Glomerular endothelial cell (primary cell): ENCODE results near the gene EME2. TPM values are rescaled to one million over a fixed set of nuclear protein-coding genes. Genes with fewer than 3 reads are reported as not detected.

ENCODE experiments used
- DNase-seq: peaks from one replicate; pipeline ENCODE4 v3.0.0-alpha.2; 2011; ENCODE audit warnings: low read depth, low spot score; ENCODE audit errors: extremely low read depth
- total RNA-seq: library from RNA; depleted of rRNA; stranded (reverse); fragments of >200 nt; gene quantifications from 2 replicates; pipeline ENCODE4 v1.2.3, GENCODE V29; 2015

EME2 gene
- total RNA-seq, 1 donor from 2014 or later: 8.8 TPM

DNA sequence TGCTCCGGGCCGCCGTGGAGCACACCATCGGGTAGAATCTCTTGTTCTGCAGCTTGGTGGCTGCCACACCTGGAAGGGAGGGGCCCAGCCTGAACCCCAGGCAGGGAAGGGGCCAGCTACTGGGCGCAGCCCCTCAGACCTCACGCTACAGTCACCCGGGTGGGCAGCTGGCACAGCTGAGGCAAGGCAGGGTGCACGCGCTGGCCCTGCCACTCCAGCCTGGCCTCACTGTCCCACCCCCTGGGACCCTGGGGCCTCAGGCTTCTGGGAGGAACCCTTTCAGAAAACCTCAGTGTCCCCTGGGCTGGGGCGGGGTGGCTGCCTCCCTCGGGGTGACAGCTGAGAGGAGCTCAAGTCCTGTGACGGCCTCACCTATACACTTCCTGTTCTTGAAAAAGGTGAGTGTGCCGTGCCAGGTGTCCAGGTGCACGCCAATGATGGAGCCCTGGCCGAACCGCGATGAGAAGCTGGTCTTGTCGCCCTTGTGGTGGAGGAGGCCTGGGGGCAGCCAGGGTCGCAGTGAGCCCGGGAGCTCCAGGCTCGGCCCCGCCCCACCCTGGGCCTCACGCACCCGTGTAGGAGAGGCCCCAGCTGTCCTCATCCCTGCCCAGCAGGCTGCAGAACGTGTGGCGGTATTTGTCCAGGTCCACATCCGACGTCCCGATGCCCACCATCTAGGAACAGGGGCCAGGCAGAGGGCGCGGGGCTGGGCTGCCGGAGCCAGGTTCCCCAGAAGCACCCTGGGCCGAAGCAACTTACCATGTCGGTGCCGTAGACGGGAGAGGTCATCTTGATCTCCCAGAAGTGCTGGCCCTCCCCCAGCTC, 5.0 kb downstream of the EME2 start:
- no peak for DNase-seq

DNA sequence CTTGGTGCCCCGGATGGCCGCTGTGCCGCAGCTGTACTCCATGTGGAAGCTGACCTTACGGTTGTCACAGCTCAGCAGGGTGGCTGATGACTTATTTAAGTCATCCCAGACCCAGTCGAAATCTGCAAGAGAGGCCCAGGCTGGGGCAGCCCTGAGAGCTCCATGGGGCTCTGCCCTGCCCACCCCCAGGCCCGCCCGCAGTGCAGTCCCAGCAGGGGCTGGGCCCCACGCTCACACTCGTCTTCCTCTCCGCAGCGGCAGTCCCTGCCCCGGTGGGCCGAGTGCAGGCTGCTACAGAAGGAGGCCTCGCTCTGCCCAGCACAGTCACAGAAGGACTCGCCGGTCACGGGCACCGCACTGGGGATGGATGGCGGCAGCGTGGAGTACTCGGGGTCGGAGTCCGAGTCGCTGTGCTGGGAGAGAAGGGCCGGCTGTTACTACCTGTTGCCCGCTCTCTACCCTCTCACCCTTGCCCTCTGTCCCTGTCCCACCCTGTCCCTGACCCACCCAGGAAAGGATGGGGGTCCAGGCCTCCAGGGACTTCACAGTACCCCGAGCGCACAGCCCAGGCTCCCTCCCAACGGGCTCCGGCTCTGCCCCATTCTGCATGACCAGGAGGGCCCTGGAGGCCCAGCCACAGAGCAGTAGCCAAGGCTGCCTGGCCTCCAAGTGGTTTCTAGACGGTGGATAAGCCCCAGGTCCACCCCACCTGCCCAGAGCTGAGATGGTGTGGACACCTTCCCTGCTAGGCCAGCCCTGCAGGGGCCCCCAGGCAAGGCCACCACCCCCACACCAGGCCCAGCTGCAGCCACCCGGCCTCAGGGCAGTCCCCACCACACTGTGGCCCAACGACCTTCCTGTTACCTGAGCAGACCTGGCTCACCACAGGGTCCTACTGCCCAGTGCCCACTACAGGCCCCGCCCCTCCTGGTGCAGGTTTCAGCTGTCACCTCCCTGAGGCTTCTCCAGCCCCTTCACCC, 5.9 kb downstream of the EME2 start:
- DNase-seq: no peak

- DNase-seq: no peak
Measured at GRCh38 chr16:1779234-1779701, 6.7 kb downstream of the EME2 start.

GRCh38 chr16:1779741-1780676, 7.4 kb downstream of the EME2 start:
- no peak for DNase-seq

GRCh38 chr16:1780677-1781072, 8.1 kb downstream of the EME2 start:
- no peak for DNase-seq

- no peak for DNase-seq
Measured at GRCh38 chr16:1781254-1781653, 8.6 kb downstream of the EME2 start.

DNA sequence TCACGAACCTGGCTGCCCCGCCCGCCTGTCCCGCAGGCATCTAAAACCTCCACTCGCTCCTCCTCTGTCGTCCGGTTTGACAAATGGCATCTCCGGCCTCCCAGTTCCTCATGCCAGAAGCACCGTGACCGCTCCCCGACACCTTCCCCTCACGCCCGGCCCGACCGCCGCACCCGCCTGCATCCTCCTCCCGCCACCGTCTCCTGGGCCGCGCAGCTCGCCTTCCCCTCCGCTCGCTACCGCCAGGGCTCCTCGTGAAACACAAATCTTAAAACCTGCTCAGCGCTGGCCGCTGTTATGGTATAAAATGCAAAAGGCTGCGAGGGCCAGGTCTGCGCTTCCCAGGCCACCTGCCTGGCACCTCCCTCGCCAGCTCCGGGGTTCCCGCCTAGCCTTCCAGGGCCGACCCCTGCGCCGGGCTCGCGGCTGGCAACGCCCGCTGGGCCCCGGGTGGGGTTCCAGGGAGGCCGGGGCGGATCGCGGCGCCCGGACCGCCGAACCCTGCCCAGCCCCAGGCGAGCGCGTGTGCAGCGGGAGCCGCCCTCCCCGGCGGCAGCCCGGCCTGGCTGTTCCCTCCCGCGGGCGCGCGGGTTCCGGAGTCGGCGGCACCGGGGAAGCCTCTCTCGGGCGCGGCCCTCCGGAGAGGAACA, 9.3 kb downstream of the EME2 start:
- no peak for DNase-seq

DNA sequence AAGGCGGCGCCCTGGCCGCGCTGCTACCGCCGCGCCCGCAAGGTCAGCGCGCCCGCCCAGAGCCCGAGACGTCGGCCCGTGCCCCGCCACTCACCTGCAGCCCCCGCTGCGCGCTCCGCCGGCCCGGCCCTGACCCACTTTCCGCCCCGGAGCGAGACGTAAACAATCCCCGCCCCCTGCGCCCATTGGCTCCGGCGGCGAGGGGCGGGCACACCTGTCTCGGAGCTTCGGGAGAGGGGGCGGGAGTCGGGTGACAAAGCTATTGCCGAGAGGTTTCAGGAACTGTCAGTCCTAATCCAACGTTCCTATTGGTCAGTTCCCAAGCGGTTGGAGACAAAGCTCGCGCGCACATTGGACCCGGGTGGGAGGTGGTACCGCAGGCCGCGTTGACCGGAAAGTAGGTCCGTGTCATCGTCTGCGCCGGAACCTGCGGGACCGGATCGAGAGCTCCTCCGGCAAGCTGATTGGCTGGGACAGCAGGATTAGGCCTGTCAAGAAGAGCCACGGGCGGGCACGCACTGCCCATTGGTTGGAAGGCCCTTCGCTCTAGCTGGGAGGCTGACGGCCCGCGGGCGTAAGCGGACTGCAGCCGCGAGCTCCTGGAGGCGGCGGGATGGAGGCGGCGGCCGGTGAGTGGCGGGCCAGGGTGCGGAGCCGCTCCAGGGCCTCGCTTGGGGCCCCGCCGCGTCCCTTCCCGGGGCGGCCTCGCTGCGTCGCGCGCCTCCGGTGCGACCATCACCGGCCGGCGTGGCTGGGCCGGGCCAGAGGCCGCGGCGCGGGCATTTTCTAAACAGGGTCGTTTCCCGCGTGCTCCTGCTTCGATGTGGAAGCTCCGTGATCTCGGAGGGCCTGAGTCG, 10.0 kb downstream of the EME2 start, which contains the start of the genes NUBP2 and SPSB3:
NUBP2 (plus strand) TSS at position 553 of the 857 bp plus-strand sequence; CDS start at position 614, 61 bp downstream.
SPSB3 (minus strand) TSS at position 164 of the 857 bp plus-strand sequence. CDS start 1,088 bp downstream, outside the sequence.
- DNase-seq: peak; percentile 99

- DNase-seq: no peak
Measured at GRCh38 chr16:1784977-1785845, 12.6 kb downstream of the EME2 start.

GRCh38 chr16:1785846-1786170, 13.2 kb downstream of the EME2 start:
- DNase-seq: no peak

- DNase-seq: no peak
Measured at GRCh38 chr16:1786242-1787055, 13.8 kb downstream of the EME2 start.

GRCh38 chr16:1787056-1787321, 14.4 kb downstream of the EME2 start:
- no peak for DNase-seq

GRCh38 chr16:1787322-1788094, 14.9 kb downstream of the EME2 start:
- no peak for DNase-seq

DNA sequence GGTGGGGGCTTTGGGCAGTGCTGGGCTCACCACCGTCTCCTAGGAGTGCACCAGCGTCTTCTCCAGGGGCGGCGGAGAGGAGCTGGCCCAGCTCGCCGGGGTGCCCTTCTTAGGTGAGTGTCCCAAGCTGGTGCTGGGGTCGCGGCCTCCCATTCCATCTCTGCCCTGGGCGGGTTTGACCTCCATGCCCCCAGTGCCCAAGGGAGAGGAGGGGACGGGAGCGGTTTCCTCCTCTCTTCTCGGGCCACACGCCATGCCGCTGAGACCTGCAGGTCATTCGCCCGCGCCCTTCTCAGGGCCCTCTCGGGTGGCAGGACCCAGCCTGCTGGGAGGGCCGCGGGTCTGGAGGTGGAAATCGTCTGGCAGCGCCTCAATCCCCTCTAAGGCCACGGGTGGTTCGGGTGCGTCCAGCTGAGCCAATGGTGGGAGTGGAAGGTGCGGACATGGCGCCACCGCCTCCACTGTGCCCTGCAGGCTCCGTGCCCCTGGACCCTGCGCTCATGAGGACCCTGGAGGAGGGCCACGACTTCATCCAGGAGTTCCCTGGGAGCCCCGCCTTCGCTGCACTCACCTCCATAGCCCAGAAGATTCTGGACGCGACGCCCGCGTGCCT, 15.6 kb downstream of the EME2 start:
- no peak for DNase-seq

GRCh38 chr16:1788708-1789100, 16.1 kb downstream of the EME2 start:
- DNase-seq: no peak

DNA sequence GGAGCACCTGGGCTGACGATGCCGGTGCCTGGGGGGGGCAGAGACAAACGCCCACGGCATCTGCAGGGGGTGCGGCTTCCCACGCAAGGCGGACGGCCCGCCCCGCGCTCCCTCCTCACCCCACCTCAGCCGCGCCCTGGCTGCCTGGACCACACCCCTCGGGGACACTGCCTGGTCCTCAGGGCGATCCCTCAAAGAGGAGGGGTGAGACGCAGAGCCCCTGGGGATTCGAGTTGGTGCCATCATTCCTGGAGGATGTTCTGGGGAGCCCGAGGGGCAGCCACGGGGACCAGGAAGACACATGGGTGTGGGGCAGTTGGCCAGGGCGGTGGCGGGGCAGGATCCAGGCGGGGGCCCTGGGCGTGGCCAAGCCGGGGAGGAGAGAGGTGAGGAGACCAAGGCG, 17.0 kb downstream of the EME2 start:
- no peak for DNase-seq
